Stimulated activated CD4-positive, alpha-beta T cell treated with anti-CD3 and anti-CD28 coated beads, TNF-alpha, amount 100 ng/mL, for 1 hour (primary cell): ENCODE data around the gene ST7.

ENCODE experiments used
- DNase-seq, 3 donors: peaks; one replicate each; pipeline ENCODE4 v3.0.0-alpha.2; 2020; ENCODE audit warnings: low read depth in 3 of 3, low spot score in 1 of 3

Gene ST7

DNA sequence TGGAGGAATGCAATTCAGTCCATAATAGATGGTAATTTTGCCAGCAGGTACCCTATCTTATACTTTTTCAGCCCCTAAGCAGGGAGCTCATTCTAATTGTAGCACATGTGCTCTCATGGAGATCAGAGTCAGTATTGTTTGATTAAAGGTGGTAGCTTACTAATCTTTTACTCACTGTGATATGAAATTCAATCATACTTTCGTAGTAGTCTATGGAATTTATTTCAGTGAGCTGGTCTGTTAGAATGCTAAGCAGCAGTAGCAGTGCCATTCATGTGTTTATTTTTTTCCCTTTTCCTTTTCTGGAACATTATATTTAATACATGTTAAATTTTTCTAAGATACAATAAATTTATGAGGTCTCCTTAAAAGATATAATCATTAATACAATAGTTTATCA is 109.0 kb downstream of the ST7 start:
- no peak for DNase-seq

- DNase-seq, result no peak
Observed at GRCh38 chr7:117064688-117065087, 111.4 kb downstream of the ST7 start.

DNA sequence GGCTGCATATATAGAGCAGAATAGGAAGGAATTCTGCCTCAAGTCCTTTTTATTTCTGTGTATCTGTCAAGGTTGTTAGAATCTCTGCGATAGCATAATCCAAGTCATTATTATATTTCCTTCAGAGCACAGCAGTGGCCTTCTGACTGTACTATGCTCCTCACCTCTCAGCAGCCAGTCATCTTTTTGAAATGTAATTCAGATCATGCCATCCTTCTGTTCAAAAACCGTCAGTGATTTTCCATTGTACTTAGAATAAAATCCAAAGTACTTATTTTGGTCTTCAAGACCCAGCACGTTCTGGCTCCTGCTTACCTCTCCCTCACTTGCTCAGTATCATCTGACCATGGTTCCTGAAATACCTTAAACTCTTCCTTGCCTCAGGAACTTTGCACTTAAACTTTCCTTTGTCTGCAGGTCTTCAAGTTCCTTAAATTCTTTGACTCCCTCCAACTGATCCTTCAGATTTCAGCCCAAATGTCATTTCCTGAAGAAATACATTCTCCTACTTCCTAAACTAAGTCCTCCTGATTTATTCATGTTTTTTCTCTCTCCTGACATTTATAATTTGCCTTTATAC is 112.4 kb downstream of the ST7 start:
- no peak for DNase-seq

GRCh38 chr7:117066668-117067067 is 113.4 kb downstream of the ST7 start:
- no peak for DNase-seq

- no peak for DNase-seq
Observed at GRCh38 chr7:117067340-117067739, 114.0 kb downstream of the ST7 start.

DNA sequence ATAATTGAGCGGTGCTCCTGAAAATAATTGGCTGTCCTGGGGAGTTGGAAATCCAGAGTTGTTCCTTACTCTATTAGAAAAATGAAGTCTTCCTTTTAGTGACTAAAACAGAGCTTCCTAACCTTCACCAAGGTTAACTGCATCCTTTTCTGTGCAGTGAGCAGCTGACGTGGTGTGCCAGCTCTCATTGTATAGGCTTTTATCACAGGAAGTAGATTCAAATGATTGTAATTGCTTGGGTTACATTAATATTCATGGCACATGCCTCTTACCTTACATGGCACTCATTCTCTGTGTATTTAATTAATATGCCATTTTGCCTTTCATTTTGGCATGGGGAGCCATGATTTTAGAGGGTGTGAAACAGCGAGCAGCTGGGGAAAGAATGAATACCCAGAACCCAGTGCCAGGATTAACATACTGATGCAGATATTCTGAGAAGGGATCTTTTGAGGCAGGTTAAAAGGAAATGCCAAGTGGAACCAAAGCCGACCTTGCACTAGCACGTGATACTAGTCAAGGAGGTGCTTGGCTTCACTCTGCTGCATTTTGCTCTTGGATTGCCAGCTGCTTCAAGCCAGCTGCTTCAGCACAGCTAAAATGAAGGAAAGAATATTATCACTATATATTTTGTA is 115.3 kb downstream of the ST7 start:
- DNase-seq, result no peak

DNA sequence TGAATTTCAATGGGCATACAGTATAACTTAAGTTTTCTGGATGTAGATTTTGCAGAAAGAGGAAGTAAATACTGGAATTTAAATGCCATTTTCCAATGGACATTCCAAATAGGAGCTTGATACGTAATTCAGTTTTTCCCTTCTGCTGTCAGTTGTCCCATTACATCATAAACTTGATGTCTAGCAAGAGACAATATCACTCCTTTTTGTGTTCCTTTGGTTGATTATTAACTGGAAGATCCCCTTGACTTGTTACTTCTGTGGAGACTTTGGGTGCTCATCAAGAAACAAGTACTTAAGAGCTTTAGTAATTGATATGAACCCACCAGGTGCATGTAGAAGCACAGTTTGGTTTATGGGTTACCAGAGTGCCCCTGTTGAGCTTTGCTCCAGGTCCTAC is 116.1 kb downstream of the ST7 start:
- no peak for DNase-seq

DNA sequence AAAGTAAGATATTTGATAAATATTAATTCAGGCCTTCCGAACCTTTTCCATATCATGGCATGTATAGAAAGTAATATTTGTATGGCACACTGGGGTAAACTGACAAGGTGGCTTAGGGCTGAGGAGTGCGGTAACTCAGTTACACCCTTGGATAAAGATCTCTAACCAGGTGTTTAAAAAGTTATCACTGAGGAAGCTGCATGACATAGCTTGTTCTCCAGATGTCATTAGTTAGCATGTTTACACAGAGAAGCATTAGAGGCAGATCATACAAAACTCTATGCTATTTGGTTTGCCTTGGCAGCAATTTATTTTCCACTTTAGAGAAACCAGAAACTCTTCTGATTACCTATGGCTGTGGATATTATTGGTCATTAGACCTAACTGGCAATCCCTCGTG is 118.2 kb downstream of the ST7 start:
- DNase-seq, result no peak

GRCh38 chr7:117072620-117073118 is 119.4 kb downstream of the ST7 start:
- DNase-seq, result no peak

DNA sequence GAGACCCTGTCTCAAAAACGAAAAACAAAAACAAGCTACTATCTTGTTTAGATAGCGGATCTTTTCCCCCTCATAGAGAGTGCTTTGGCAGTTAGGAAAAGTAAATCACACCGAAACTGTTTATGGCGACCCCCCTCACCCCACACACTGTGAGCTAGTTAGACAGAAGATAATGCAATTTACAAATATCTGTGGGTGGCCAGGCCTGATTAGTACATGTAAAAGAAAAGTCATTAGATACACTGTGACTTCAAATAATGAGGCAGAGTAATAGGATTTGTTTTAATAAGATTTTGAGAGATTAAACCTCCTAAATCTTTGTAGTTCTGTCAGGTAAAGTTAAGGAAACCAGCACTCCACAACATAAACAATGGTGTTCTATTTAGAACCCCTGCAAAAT is 121.1 kb downstream of the ST7 start:
- no peak for DNase-seq

DNA sequence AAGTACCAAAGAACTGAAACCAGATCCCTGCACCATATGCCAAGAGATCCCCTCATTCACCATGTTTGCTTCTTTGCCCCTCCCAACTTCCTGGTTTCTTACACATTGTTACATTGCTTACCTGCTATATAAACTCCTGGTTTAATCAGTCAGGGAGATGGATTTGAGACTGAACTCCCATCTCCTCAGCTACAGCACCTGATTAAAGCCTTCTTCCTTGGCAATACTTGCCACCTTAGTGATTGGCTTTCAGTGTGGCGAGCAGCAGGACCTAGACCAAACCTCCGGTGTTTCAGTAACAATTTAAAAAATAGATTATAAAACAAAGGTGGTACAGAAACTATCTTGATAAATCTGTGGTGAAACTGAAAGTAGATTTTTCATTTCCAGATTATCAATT is 122.6 kb downstream of the ST7 start:
- no peak for DNase-seq

DNA sequence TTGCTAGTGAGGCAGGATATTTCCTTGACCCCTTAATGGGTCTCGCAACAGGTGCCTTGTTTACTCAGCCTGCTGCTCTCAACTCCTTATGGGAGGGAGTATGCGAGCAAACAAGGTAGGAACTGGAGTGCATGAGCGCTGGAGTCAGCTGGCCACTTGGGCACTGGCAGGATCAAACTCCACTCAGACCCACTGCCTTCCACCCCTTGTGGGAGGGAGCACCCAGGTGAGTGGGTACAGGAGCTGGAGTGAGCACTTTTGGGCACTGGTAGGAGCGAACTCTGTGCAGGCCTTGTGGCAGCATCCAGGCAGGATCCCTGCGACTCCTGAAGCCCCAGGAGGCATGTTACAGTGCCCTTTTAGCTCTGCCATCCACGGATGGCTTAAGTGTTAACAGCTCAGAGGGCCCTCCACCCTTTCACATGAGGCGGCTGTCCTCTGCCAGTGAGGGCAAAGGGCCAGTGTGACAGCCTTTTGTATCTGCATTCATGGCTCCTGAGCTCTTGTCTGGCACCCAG is 123.2 kb downstream of the ST7 start:
- DNase-seq, result no peak

GRCh38 chr7:117077658-117078057 is 124.4 kb downstream of the ST7 start:
- DNase-seq, result no peak

- no peak for DNase-seq
Observed at GRCh38 chr7:117082647-117083046, 129.3 kb downstream of the ST7 start.

GRCh38 chr7:117083648-117084047 is 130.3 kb downstream of the ST7 start:
- no peak for DNase-seq

DNA sequence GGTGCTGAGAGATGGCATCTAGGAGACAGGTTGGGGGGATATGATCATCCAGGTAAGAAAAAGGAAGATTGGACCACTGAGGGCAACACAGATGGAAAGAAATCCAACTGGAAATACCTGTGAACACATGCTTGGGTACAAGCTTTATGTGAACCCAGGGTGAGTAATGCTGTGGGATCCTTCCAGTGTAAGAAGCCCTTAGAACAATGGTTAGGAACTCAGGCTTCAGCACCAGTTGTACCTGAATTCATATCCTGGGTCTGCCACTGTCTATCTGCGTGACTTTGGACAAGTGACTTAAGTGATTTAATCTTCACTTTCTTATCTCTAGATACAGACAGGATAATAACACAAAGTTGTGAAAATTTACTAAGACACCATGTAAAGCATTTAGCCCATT is 131.0 kb downstream of the ST7 start:
- no peak for DNase-seq

GRCh38 chr7:117085275-117085674 is 132.0 kb downstream of the ST7 start:
- no peak for DNase-seq

- no peak for DNase-seq
Observed at GRCh38 chr7:117085769-117086463, 132.6 kb downstream of the ST7 start.

DNA sequence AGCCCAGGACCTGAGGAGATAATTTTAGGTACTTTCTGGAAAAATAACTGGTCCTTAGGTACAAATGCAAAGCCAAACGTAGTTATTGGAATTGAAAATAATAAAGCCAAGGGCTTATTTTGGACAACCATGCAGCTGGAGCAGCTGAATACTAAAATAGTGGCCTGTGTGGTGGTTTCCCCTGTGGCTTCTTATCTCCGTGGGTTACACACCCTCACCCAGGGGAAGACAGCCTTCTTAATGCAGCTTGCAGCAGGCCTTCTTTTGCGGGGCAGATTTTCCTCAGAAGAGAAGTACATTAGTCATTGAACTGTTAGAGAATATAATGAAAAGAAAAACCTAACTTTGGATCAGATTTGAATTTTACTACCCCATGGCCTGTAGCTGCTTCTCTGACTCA is 133.5 kb downstream of the ST7 start:
- no peak for DNase-seq

GRCh38 chr7:117087639-117088396 is 134.5 kb downstream of the ST7 start:
- DNase-seq, result no peak

GRCh38 chr7:117088623-117089194 is 135.4 kb downstream of the ST7 start:
- no peak for DNase-seq
